GM18858 (cell line): ENCODE data around the gene A1BG.
"Not testable (repeated sequence)": the region's sequence is repeated elsewhere in the genome, so short reads cannot be mapped to it uniquely, and the experiment has no call there.

ENCODE experiments used
- ATAC-seq: cut with Tn5 transposase; IDR thresholded peaks from one replicate; pipeline ENCODE4 v1.9.1; 2021; ENCODE audit not compliant: unreplicated experiment

A1BG gene

GRCh38 chr19:58386576-58387337 lies 33.5 kb upstream of the A1BG start, which contains the start of gene RPS5:
Gene RPS5 (plus strand): TSS chr19:58387269. CDS start chr19:58388138, 869 bp downstream.
- peak; percentile 79 for ATAC-seq

DNA sequence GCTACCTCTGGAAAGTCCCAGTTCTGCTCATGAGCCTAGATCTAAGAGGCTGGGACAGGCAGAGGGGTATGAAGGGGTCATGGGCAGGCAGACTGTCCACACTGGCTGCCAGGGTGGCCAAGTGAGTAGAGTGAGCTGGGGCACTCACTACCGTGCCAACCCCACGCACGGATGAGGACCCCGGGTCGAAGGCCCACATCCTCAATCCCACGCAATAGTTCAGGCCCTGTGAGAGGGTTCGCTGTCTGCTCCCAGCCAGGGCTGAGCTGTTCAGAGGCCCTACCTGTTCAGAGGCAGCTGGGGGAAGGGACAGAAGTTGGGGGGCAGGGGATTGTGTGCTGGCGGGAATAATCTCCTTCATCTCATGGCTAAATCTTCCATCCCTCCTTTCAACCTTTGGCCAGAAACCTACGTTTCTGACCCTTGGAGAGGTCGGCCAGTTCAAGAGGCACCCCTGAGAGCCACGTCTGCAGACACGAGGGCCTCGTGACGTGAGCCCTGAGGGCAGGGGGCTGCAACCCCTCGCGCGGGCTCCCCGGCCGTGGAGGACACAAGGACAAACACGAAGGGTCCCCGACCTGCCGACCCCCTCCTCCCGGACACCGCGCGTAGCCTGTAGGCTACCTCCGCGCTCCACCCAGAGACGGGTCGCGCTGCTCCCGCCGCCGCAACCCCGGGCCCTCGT lies 32.7 kb upstream of the A1BG start:
- ATAC-seq = no peak

DNA sequence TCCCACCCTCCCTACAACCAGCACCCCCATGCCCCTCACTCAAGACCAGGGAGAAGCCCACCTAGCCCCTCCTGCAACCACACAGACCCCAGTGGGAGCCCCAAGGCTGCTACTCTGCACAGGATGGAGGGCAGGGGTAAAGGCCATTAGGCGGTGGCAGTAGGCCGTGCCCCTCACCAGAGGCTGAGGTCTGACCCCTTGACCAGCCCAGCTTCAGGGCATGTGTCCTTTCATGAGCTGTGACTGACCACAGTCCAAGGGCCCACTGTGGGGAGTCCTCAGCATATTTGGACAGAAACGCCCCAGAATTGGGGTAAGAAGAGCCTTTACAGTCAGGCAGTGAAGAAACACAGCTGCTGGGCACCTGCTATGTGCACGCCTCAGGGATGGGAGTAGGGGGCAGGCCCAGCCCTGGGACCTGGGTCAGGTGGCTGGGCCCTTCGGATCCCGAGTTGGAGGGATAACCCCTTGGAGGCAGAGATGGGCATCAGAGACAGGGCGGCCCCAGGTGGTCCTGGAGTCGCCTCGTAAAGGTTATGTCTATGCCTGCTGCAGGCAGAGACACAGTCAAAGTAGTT lies 32.1 kb upstream of the A1BG start:
- ATAC-seq = no peak

DNA sequence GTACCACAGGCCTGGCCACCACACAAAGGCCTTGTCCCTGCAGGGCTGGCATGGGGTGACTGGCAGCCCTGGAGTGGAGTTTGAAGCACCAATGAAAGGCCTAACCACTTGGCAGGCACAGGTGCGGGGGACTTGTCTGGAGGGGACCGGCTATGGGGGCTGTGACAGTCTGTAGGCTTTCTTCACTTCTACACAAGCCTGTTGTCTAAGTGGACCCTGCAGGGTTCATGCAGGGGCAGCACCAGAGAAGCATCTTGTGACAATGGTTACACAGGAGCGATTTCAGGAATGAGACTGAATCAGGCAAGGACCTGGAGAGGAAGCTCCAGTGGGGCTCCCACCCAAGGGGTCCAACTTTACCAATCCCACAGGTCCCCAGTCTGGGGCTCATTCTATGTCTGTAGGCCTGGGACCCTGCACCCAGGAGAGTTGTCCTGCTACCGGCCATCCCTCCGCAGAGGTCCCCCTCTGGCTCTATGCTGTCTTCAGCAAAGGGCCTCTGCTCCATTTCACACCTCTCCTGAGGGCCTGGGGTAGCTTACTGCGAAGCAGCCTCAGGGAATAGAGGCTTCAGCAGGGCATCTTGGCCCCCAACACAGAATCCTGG lies 29.8 kb upstream of the A1BG start:
- ATAC-seq = no peak

- ATAC-seq = no peak
Observed at GRCh38 chr19:58381460-58382212, 28.3 kb upstream of the A1BG start.

- peak; percentile 73 for ATAC-seq
Observed at GRCh38 chr19:58380662-58381459, 27.6 kb upstream of the A1BG start, which contains the start of gene ZNF837. Gene ZNF837 (minus strand): TSS chr19:58381030. CDS start chr19:58369332, 11,698 bp downstream.

GRCh38 chr19:58380037-58380661 lies 26.9 kb upstream of the A1BG start:
- ATAC-seq = no peak

DNA sequence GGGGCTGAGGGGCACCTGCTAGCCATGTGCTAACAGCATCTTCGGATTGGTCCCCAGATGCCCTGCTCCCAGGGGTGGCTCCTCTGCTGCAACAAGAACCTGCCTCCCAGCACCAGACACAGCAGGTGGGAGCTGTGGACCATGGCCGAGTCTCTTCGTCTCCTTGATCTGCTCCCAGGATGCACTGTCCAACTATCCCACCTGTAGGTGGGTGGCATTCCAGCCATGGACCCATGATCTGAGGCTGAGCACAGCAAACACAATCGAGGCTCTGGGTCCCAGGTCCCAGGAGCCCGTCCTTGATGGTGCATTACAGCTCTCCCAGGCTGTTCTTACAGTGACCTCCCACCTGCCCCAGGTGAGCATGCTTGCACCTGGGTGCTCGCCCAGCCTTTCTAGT lies 26.0 kb upstream of the A1BG start:
- no peak for ATAC-seq

DNA sequence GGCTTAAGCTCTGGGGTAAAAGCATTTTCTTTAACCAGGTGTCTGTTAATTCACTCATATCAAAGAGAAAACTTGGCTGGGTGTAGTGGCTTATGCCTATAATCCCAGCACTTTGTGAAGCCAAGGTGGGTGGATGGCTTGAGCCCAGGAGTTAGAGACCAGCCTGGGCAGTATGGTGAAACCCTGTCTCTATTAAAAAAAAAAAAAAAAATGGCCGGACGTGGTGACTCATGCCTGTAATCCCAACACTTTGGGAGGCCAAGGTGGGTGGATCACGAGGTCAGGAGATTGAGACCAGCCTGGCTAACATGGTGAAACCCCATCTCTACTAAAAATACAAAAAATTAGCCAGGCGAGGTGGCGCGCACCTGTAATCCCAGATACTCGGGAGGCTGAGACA lies 23.4 kb upstream of the A1BG start:
- not testable (repeated sequence) for ATAC-seq

DNA sequence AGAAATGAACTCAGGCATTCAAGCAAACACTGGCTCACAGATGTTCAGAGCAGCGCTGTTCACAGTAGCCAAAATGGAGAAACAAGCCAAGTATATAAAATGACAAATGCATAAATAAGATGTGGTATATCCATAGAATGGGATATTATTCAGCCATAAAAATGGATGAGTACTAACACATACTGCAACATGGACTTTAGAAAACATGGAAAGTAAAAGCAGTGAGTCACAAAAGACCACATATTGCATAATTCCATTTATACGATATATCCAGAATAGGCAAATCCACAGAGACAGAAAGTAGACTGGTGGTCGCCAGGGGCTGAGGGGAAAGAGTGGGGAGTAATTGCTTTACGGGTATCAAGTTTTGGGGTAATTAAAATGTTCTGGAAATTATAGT lies 20.9 kb upstream of the A1BG start:
- ATAC-seq = no peak

DNA sequence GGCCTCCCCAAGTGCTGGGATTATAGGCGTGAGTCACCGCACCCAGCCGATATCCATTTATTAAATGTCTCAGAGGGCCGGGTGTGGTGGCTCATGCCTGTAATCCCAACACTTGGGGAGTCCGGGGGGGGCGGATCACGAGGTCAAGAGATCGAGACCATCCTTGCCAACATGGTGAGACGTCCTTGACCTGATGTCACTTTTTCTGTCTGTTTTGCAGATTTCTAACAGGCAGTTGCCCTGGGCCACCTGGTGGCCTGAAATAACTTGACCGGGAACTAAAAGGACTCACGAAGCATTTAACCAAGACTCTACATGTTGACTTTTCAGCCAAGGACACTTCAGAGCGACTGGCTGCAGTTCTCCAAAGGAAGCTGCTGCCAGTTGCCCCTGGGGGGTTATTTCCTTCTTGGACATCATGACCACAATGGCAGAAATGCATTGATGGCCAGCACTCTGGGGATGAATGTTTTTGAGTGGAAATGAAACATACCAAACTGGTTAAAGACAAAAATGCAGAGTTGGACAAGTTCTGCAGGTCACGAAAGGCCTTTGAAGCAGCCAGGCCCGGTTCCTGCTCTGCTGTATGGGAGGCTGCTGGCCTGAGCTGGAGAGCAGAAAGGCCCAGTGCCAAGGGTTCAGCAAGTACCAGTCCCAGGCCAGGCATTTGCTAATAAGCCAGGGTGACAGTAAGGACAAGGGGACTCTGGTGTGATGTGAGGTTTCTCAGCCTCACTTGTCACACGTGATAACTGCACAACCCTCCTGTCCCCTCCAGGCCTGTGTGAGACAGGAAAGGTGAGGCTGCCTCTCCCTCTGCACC lies 19.2 kb upstream of the A1BG start:
- ATAC-seq = no peak

DNA sequence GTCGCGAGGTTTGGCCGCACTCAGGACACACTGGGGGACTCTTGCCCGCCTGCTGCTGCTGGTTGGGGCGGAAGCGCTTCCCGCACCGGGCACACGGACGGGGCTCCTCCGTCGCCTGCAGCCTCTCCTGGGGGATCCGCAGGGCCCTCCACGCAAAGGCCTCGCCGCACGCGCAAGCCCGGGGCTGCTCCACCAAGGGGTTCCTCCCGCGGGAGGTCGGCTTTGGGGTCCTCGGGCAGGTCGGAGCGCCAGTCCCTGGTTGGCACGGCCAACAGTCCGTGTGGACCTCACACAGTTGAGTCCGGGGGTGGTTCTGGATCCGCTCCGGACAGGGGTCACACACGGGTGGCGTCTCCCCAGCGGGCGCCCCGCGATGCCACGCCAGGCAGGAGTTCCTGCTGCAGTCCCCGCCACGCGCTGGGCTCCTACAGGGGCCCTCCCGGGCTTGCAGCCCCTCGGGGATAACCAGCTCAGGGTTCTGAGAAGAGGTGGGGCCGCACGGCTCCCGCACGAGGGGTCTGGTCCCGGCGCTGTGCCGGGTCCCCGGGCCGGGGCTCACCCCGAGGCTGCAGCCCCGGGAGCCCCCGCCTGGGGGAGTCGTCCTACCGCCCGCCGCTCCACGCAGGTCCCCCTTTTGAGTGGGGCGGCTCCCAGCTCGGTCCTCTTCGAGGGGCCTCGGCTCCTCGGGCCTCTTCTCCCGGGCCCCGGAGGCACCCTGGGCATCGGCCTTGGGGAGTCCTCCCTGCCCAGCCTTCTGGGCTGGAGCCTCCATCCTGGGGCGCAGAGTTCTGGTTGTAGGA lies 15.5 kb upstream of the A1BG start:
- ATAC-seq = no peak

DNA sequence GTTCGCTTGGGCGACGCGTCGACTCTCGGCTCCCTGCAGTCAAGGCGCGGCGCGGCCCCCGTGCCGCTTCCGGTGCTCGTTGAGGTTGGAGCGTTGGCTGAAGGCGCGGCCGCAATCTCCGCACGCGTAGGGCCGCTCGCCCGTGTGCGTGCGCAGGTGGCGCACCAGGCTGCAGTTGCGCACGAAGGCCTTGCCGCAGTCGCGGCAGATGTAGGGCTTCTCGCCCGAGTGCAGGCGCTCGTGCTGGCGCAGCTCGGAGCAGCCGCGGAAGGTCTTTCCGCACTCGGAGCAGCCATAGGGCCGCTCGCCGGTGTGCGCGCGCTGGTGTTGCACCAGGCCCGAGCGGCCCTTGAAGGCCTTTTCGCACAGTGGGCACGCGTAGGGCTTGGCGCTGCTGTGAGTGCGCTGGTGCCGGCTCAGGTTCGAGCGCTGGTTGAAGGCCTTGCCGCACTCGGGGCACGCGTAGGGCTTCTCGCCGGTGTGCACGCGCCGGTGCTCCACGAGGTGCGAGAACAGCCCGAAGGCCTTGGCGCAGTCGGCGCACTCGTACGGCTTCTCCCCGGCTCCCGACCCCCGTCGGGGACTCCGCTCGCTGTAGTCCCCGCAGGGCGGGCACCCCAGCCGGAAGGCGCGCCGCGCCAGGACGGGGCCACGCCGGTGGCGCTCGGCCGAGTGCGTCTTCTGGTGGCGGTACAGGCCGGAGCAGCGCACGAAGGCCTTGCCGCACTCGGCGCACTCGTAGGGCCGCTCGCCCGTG lies 14.6 kb upstream of the A1BG start:
- ATAC-seq = no peak

DNA sequence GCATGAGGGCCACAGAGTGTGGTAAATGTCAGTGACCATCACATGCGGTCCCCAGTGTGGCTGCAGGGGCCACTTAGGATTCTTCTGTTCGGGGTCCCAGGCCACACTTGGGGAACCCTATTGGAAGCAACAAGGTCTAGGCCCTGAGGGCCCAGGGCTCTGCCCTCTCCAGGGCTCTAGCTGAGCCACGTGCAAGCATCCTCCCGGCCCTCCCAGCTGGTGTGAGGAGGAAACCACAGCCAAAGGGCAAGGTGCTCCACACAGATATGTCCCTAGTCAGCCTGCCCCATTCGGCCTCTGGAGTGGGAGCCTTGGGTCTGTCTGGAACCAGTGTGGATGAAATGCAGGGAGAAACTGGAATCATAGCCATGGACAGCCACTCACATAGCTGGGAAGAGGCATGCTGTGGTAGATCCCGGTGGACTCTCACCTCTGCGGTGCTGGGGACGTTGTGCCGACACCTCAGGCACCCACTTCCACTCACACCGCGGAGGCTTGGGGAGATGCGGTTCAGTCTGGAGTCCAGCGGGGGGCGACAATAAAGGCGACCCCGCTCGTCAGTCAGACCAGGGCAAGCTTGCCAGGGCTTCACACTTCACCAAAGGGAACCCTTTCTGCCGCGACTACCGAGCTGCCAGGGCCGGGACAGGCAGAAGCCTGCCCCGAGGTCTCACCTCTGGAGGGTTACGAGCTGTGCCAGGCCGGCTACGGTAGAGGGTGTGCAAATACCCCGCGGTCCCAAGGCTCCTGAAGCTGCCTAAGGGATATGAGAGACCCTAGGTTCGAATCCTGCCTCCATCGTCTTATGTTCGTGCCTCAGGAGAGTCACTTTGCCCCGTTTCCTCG lies 13.5 kb upstream of the A1BG start:
- no peak for ATAC-seq

GRCh38 chr19:58364146-58364545 lies 10.9 kb upstream of the A1BG start:
- no peak for ATAC-seq

- ATAC-seq = peak; percentile 75
Observed at GRCh38 chr19:58362272-58362994, 9.1 kb upstream of the A1BG start, which contains the start of gene ZNF497. Gene ZNF497 (minus strand): TSS chr19:58362751. CDS start chr19:58357635, 5,116 bp downstream.
